ENCODE results near the gene CEP104. TPM values are rescaled to one million over a fixed set of nuclear protein-coding genes. Genes with fewer than 3 reads are reported as not detected.

CEP104 gene
- total RNA-seq, 1 experiment from 2014 or later: 74.1 TPM

- Mint-ChIP-seq H3K36me3 (ENCODE audit: insufficient read depth, unreplicated experiment) (peaks cover 31% of the 10 kb centered on the region), H3K4me3 (ENCODE audit: unreplicated experiment) (no peak overlapping the region), H3K27ac (ENCODE audit: low read depth, unreplicated experiment) (no peak overlapping the region), H3K4me1 (ENCODE audit: insufficient read depth, unreplicated experiment) (peaks cover 7% of the 10 kb centered on the region), H3K9me3 (ENCODE audit: unreplicated experiment) (no peaks in the 10 kb centered on the region), H3K27me3 (ENCODE audit: insufficient read depth, unreplicated experiment) (no peaks in the 10 kb centered on the region)
- DNase-seq (ENCODE audit: unreplicated experiment): no peak
- intact Hi-C loops (cut with micrococcal nuclease): no loop called here
- no peak for TF ChIP-seq CTCF (IDR thresholded peaks at IDR 0.05; ENCODE audit: unreplicated experiment)
- no TSS peak for BruUV-seq (replicated peaks)
- CTCF ChIA-PET: no interaction called here
- POLR2A ChIA-PET: no interaction called here
Measured at GRCh38 chr1:3852711-3853485, 4.1 kb downstream of the CEP104 start.

- peaks cover 7% of the 10 kb centered on the region for H3K4me1 Mint-ChIP-seq (ENCODE audit: insufficient read depth, unreplicated experiment)
- H3K36me3 Mint-ChIP-seq (ENCODE audit: insufficient read depth, unreplicated experiment): peaks cover 39% of the 10 kb centered on the region
- H3K27ac Mint-ChIP-seq (ENCODE audit: low read depth, unreplicated experiment): no peak overlapping the region
- ChIA-PET CTCF (no interaction called here), POLR2A (no interaction called here)
- no peak for DNase-seq (ENCODE audit: unreplicated experiment)
- intact Hi-C loops (cut with micrococcal nuclease): no loop called here
- TF ChIP-seq CTCF (IDR thresholded peaks at IDR 0.05; ENCODE audit: unreplicated experiment): no peak
- H3K9me3 Mint-ChIP-seq (ENCODE audit: unreplicated experiment): no peaks in the 10 kb centered on the region
- H3K4me3 Mint-ChIP-seq (ENCODE audit: unreplicated experiment): no peak overlapping the region
- BruUV-seq (replicated peaks): no TSS peak
- no peaks in the 10 kb centered on the region for H3K27me3 Mint-ChIP-seq (ENCODE audit: insufficient read depth, unreplicated experiment)
Measured at GRCh38 chr1:3852091-3852490, 4.9 kb downstream of the CEP104 start.

- POLR2A ChIA-PET: no interaction called here
- BruUV-seq (replicated peaks): no TSS peak
- Mint-ChIP-seq H3K36me3 (ENCODE audit: insufficient read depth, unreplicated experiment) (peaks cover 47% of the 10 kb centered on the region), H3K27ac (ENCODE audit: low read depth, unreplicated experiment) (no peak overlapping the region), H3K4me1 (ENCODE audit: insufficient read depth, unreplicated experiment) (peaks cover 7% of the 10 kb centered on the region), H3K9me3 (ENCODE audit: unreplicated experiment) (no peaks in the 10 kb centered on the region), H3K4me3 (ENCODE audit: unreplicated experiment) (no peak overlapping the region), H3K27me3 (ENCODE audit: insufficient read depth, unreplicated experiment) (no peaks in the 10 kb centered on the region)
- no peak for DNase-seq (ENCODE audit: unreplicated experiment)
- CTCF ChIA-PET: no interaction called here
- no peak for TF ChIP-seq CTCF (IDR thresholded peaks at IDR 0.05; ENCODE audit: unreplicated experiment)
- intact Hi-C loops (cut with micrococcal nuclease): no loop called here
Measured at GRCh38 chr1:3851292-3851691, 5.7 kb downstream of the CEP104 start.

- TF ChIP-seq CTCF (IDR thresholded peaks at IDR 0.05; ENCODE audit: unreplicated experiment): no peak
- Mint-ChIP-seq H3K27ac (ENCODE audit: low read depth, unreplicated experiment) (no peak overlapping the region), H3K4me3 (ENCODE audit: unreplicated experiment) (no peak overlapping the region), H3K27me3 (ENCODE audit: insufficient read depth, unreplicated experiment) (no peaks in the 10 kb centered on the region), H3K4me1 (ENCODE audit: insufficient read depth, unreplicated experiment) (peaks cover 7% of the 10 kb centered on the region), H3K36me3 (ENCODE audit: insufficient read depth, unreplicated experiment) (peaks cover 47% of the 10 kb centered on the region), H3K9me3 (ENCODE audit: unreplicated experiment) (no peaks in the 10 kb centered on the region)
- ChIA-PET POLR2A (no interaction called here), CTCF (no interaction called here)
- no peak for DNase-seq (ENCODE audit: unreplicated experiment)
- no TSS peak for BruUV-seq (replicated peaks)
- intact Hi-C loops (cut with micrococcal nuclease): no loop called here
Measured at GRCh38 chr1:3850857-3851256, 6.2 kb downstream of the CEP104 start.

Data from MCF 10A (cell line).